NCI-H526 (cell line): ENCODE results near the gene NXPH3.
"Not testable (repeated sequence)": the region's sequence is repeated elsewhere in the genome, so short reads cannot be mapped to it uniquely, and the experiment has no call there.

Experiments used
- DNase-seq, 2 experiments: peaks; one replicate each; lab custom pipeline; 2025; lab: John Stamatoyannopoulos, UW

The NXPH3 gene

DNA sequence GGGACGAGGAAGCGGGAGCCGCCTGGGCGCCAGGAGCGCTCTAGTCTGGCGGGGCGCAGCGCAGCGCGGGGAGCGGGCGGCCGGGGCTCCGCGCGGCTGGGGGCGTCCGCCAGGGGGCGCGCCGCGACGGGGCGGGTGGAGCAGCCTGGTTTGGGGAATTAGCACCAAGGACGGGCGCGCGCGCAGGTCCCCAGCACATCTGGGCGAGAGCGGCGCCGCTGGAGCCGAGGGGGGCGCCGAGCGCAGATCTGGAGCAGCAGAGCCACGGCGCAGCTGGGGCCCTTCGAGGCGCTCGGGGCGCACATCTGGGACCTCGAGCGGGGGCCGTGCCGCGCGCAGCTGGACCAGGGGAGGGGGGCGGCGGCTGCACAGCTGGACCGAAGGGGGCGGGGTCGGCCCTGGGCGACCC lies at the start of gene NXPH3:
Gene NXPH3, plus strand, starts transcription at position 193 of the 409 bp plus-strand sequence. CDS start 349 bp downstream, outside the sequence.
- DNase-seq: peak; percentile 60 to 88

DNA sequence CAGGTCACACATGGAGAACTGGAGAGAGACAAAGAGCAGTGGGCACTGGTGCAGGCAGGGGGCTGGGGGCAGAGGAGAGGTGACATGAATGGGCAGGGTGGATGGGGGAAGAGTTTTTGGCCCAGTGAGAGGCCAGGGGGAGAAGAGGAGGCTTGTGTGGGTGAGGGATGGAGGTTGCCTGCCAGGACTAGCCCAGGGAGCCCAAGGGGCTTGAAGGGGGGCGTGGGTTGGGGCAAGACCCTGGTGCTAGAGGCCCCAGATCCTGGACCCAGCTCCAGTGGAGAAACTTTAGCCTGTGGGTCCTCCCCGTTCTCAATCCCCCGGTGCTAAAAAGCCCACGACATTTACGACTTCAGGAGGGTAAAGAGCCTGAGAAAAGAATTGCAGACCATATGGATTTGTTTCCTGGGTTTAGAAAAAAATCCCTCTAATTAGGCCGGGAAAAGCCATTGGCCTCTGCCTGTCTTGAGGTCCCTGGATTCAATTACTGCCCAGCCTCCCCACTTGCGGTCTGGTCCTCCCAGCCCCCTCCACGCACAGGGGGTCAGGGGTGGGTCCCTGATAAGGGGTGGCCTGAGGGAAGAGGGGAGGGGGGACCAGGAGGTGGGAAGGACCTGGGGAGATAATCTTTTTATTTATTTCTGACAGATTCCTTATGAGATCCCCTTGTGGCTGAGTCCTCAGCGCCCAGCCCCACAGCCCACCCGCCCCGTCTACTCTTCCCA lies 47.6 kb upstream of the NXPH3 start:
- DNase-seq: no peak

DNA sequence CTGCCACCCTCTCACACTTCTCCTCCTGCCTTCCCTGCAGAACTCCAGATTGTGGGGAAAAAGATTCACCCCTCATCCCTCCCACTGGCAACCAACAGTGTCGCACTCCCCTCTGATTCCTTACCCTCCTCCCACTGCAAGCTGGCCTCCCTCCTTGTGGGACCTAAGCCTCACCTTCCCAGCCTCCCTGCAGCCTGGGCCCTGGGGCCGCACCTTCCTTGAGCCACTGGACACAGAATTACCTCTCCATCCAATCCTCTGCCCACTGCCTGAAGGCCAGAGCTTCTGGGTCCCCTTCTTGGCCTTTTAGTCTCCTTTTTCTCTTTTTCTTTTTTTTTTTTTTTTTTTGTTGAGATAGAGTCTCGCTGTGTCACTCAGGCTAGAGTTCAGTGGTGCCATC lies 46.7 kb upstream of the NXPH3 start:
- no peak for DNase-seq

DNA sequence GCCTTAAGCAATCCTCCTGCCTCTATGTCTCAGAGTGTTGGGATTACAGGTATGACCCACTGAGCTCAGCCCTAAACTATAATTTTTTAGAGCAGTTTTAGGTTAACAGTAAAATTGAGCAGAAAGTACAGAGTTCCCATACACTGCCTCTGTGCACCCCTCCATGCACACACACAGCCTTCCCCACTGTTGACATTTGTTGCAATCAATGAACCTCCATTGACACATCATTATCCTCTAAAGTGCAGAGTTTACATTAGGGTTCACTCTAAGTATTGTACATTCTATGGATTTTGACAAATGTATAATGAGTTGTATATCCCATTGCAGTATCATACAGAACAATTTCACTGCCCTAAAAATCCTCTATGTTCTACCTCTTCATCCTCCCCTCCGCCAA lies 45.6 kb upstream of the NXPH3 start:
- DNase-seq: no peak

DNA sequence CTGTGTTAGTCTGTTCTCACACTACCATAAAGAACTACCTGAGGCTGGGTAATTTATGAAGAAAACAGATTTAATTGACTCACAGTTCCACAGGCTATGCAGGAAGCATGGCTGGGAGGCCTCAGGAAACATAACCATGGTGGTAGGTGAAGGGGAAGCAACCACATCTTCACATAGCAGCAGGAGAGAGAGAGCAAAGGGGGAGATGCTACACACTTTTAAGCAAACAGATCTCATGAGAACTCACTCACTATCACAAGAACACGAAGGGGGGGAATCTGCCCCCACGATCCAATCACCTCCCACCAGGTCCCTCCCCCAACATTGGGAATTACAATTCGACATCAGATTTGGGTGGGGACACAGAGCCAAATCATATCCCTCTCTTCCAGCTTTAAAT lies 31.8 kb upstream of the NXPH3 start:
- no peak for DNase-seq

DNA sequence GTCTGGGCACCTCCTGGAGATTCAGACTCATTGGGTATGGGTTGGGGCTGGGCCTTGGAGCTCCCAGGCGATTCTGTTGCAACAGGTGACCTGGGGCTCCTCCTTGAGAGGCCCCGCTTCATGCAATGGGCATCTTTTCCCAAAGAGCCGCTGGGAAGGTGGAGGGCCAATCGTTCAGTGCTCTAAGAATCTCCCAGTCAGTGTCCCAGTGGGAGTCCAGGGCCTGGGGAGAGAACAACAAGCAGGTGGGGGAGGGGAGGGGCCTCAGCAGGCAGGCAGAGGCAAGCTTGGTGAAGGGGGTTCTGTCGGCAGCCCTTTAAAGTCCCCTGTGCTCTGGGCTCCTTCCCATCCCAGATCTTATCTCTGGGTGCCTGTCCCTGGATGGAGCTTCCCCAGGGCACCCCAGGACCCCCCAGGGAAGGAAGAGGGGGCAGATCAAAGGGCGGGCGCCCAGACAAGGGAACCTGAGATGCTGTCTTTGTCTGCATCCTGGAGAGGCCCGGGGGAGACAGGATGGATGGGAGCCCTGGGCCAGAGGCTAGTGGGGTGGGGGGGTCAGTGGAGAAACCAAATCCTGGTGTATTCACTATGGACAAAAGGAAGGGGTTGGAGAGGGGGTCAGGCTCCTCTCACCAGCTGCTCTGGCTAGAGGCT lies 30.5 kb upstream of the NXPH3 start:
- no peak for DNase-seq

DNA sequence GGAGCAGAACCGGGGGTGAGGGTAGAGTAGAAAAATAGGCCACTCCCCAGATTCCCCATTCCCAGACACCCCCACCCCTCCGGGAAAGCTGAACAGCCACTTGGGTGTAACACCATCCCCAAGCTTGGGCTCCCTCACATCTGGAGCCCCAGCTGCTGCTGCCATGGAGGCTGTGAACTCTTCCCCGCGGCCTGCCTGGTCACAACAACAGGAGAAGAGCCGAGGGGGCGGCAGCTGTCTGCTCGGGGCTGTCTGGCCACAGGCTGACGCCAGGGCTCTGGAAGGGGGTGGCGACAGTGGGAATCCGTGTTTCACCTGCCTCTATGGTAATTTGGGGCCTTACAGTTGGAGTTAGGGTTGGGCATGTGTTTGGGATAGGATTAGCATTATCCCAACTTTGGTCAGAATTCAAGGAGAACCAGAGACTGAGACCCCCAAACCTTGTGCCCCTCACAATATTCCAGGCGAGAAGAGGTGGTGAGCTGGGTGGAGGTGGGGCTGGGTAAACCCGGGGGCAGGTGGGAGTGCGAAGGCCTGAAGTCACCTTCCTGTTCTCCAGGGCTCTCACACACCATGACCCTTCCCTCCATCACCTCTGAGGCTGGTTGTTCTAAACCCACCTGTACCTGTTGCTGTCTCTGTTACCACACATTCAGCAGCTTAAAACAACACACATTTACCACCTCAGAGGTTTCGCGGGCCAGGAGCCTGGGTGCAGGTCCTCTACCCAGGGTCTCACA lies 29.7 kb upstream of the NXPH3 start:
- DNase-seq: no peak

DNA sequence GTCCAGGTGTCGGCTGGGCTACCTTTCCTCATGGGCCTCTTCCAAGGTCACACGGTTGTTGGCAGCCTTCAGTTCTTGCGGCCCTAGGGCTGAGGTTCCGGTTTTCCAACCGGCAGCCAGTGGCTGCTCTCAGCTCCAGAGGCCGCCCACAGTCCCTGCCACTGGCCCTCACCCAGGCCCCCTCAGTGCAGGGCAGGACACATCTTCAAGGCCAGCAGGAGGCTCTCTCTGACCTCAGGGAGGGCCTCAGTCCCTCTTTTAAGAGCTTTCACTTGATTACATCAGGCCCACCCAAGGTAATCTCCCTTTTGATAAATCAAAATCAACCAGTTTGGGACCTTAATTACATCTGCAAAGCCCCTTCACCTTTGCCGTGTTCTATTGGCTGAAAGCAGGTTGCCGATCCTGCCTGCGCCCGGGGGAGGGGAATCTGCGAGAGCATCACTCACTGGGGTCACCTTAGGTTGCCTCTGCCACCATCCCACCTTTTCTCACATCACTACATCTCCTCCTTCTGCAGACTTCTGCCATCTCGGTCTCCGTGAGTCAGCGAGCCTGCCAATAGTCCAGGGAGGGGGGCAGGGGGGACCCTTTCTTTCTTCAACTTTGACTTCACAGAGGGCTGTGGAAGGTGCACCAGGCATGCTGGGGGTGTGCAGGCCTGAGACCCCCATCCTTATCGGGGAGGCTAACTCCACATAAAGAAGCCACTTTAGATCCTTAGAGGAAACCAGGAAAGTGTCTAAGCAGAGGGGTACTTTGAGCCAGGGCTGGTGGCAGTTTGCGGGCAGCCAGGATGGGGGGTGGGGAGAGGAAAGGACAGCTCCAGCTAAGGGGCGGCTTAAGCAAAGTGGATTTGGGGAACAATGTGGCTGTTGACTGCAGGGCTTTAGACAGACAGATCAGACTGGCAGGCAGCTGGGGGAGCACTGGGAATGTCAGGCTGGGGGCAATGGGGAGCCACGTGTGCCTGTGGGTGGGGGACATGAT lies 28.8 kb upstream of the NXPH3 start:
- DNase-seq: no peak

DNA sequence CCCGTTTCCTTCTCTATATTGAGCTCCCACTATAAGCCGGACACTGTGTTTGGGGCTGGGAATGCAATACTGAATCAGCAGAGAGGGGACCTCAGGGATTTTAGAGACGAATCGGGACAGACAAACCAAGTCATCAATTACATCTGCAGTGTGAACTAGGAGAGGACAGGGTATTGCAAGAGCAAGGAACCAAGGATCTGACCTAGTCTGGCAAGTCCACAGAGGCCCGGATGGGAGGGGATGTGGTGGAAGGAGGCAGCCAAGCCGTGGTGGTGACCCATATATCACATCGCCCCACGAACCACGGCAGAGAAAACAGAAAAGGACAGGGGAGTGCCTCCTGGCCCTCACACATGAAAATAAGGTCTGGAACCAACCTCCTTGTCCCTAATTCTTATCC lies 28.1 kb upstream of the NXPH3 start:
- DNase-seq: no peak

DNA sequence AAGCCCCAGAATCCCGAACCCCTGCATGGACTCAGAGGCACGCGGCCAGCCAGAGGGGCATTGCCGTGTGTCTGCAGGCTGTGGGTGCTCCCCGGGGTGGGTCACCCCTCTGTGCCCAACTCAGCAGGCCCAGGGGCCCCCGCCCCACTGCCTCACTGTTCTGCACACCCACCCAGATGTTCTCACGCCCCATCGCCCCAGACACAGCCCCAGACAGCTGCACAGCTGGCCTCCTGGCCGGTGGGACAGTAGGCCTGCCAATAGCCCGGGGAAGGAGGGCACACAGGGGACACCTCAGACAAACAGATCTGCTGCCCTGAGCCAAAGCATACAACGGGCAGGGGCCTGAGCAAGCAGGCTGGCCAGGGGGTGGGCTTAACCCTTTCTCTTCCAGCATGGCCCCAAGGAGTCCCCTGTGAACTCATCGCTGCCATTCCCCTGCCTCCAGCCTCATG lies 27.6 kb upstream of the NXPH3 start:
- no peak for DNase-seq

DNA sequence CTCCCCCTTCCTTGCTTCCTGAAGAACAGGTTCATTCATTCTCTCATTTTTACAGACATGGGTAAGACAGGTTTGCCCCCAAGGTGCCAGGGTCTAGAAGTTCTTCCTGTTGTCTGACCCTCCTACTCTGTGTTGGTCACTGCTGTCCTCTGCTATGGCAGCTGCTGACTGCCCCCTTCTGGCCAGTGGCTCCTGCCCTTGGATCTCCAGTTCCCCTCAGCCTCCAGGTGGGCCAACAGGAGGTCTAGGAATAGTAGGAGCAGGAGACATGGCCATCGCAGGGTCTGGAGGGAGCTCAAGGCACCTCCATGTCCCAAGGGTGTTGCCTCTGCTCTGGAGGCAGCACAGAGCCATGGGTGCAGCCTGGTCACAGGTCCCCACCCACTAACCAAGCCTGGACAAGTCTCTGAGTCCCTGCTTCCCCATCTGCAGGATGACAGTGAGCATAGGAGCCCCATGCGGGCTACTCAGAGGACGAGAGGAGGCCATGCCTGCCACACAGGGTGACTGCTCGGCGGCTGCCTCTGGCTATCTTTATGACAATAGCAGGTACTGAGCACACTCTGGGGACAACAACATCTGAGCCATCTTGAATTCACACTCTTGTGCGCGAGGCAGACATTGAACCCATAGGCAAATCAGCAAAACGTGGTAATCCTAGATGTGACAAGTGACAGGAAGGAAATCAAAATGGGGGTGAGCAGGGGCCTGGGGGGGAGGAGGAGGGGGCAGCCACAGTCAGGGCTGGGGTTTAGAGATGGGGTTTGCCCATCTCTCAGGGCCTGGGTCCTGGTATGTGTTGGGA lies 27.0 kb upstream of the NXPH3 start:
- peak in 1 of 2 experiments; percentile 45 for DNase-seq

DNA sequence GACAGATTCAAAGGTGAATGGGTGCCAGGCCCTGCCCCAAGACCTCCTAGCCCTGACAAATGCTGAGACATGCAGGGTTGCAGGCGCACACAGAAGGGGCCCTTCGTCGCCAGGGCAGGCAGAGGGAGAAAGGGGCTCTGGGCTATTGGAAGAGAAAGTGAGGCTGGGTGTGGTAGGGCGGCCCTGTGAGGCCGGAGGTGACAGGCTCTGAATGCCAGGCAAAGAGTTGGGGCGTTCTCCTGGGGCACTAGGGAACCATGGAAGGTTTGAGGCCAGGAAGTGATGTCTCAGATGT lies 26.4 kb upstream of the NXPH3 start:
- no peak for DNase-seq

DNA sequence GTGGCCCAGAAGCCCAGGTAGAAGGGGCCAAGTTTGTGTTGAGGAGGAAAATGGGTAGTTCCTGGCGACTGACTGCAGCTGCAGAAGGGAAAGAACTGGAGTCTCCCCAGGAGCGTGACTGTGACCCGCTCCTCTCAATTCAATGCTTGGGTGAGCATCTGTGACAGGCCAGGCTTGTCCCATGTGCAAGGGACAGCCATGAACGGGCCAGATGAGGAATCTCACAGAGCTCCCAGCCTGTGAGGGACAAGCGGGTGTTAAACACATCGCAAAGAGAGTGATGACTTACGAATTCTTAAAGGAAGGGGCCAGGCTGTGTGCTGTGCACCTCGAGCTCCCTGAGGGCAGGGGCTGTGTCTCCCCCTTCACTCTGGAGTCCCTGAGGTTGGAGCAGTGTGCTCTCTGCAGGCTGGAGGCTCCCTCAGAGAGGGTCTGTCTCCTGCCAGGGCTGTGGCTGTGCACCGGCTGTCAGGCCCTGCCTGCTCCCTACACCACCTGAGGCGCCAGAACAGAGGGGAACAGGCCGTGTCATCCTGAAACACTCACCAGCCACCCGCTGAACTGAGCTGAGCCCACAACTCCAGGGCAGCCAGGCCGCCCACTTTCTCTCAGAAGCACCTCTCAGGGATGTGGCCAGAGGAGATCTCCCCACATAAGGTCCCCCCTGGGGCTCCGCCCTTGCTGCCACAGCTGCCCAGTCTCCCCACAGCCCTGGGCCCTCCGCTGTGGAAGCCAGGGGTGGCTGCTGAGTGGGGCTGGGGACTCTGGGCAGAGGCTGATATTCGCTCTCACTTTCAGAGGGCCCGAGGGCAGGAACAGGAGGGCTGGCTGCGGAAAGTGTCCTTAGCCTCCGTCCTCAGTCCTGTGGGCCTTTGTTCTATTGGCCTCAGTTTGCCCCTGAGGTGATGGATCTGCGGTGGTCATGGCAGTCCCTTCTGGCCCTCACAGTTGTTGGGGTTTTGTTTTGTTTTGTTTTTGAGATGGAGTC lies 25.7 kb upstream of the NXPH3 start:
- no peak for DNase-seq

DNA sequence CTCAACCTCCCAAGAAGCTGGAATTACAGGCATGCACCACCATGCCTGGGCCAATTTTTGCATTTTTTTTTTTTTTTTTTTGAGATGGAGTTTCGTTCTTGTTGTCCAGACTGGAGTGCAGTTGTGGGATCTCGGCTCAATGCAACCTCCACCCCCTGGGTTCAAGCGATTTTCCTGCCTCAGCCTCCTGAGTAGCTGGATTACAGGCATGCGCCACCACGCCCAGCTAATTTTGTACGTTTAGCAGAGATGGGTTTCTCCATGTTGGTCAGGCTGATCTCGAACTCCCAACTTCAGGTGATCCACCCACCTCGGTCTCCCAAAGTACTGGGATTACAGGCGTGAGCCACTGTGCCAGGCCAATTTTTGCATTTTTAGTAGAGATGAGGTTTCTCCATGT lies 24.9 kb upstream of the NXPH3 start:
- not testable (repeated sequence) for DNase-seq

DNA sequence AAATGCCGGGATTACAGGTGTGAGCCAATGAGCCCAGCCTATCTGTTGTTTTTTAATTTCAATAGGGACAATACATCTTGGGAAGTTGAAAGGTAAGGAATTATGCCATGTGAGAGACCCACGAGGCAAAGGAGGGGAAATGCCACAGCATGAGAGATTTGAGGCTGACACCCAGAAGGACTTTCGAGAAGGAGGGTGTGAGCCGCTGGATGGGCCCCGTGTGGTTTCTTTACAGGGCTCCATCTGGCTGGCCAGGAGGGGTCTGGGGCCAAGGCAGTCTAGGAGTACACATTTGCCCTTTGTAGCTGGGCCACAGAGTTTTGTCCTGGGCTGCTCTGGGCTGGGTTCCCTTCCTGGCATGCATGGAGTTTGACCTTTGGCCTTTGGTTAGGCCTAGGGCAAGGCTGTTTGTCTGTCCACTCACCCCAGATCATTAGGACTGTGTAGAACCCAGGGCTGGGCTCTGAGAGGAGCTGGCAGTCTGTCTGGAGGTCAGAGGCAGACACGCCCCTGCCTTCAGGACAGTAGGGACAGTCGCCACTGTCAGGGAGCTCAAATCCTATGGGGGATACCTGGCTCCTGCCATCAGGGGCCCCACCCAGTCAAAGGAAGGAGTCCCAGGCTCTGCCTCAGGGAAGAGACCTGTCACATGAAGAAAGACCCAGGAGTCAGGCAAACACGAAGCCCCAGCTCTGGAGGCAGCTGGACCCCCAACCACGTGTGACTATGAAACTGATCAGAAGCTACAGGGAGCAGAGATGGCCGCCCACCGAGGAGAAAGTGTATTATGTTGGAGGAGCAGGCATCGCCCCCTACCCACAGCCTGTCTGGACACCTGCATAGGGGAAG lies 24.2 kb upstream of the NXPH3 start:
- no peak for DNase-seq

DNA sequence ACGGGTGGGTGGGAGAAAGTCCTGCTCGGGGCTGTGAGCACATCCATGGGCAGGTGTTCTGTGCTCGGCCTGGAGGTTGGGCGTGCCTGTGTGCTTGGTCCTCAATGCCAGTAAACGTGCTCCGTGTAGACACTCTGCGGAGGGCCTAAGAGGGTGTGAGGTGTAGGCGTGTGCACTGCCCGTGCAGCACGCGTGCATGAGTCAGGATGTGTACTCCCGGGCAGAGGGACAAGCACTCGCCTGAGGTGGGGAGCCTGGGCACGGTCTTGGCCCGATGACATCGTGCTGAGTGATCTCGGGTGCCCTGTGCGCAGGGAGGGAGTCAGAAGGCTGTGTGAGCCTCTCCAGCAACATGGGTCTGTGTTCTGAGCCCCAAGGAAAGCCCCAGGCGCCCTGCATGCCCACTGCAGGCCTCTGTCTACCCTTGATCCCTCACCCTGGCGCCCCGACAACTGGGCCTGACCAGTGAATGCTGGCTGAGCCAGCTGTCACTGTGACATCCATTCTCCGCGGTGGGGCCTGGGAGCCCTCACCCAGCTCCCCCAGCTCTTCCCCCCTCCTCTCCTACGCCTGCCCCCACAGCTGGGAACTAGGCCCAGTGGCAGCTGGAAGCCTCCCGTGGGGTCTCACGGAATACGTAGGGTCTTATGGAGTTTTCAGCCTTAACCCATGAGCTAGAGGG lies 23.5 kb upstream of the NXPH3 start:
- DNase-seq: peak in 1 of 2 experiments; percentile 39

DNA sequence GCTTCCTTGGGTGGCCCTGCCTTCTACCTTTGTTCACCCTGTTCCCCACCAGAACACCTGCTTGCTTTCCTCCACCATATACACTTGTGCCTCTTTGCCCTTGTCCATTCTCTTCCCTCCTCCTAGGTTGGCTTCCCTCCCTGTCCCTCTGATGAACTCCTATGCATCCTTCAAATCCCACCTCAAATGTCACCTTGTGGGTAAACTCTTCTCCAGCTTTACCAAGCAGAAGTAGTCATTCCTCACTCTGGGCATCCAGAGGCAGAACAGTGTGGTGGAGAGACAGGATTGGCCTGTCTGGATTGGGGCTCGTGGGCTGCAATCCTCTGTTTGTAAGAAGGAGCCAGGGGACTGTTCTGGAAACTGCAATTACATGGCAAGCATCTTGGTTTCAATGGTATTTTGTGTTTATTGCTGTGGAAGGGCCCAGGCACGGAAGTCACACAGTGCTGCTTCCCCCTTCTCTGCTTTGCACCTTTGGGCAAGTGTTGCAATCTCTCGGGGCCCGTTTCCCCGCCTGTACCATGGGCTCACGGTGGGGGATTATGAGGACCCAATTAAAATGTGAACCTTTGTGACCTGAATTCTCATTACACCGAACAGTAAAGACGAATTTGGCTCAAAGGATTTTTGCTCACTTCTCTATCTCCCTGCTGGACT lies 21.9 kb upstream of the NXPH3 start:
- no peak for DNase-seq
